ENCODE results near the gene CSF1.

DNA sequence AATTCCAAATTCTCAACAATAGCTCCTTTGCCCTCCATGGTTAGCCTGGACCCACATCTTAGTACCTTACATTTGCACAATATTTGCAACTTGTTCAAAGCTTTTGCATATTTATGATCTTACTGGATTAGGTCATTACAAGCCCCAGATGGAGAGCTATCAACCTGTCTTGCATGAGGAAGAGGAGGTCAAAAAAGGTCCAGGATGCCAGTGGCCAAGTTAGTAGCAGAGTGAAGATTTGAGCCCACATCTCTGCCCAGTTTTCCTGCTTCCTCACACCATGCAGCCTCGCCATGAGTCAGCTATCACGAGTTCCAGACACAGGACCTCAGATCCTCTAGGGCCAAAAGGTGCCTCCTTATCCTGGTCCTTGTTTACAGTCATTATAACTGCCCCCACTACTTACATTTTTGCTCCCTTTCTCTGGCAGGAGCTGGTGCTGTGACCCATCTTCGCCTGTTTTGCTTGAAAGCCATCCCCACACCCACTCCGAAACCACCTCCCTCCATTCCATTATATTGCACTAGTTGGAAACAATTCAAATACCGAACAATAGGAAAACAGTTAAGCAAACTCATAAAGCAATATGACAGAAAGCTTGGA, 68.9 kb downstream of the CSF1 start:
- TF ChIP-seq, protein P1, sequence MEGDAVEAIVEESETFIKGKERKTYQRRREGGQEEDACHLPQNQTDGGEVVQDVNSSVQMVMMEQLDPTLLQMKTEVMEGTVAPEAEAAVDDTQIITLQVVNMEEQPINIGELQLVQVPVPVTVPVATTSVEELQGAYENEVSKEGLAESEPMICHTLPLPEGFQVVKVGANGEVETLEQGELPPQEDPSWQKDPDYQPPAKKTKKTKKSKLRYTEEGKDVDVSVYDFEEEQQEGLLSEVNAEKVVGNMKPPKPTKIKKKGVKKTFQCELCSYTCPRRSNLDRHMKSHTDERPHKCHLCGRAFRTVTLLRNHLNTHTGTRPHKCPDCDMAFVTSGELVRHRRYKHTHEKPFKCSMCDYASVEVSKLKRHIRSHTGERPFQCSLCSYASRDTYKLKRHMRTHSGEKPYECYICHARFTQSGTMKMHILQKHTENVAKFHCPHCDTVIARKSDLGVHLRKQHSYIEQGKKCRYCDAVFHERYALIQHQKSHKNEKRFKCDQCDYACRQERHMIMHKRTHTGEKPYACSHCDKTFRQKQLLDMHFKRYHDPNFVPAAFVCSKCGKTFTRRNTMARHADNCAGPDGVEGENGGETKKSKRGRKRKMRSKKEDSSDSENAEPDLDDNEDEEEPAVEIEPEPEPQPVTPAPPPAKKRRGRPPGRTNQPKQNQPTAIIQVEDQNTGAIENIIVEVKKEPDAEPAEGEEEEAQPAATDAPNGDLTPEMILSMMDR (IDR thresholded peaks at IDR 0.05): no peak
- TF ChIP-seq POLR2A (IDR thresholded peaks at IDR 0.05): no peak
